ENCODE results near the gene TK2. TPM values are rescaled to one million over a fixed set of nuclear protein-coding genes. Genes with fewer than 3 reads are reported as not detected.

TK2 gene
- total and polyA plus RNA-seq, 9 of the 15 experiments (the other 6 are each of a cell fraction or from before 2014, with no cell fraction given) = 1.1 to 10.2 (median 5.3) TPM

DNA sequence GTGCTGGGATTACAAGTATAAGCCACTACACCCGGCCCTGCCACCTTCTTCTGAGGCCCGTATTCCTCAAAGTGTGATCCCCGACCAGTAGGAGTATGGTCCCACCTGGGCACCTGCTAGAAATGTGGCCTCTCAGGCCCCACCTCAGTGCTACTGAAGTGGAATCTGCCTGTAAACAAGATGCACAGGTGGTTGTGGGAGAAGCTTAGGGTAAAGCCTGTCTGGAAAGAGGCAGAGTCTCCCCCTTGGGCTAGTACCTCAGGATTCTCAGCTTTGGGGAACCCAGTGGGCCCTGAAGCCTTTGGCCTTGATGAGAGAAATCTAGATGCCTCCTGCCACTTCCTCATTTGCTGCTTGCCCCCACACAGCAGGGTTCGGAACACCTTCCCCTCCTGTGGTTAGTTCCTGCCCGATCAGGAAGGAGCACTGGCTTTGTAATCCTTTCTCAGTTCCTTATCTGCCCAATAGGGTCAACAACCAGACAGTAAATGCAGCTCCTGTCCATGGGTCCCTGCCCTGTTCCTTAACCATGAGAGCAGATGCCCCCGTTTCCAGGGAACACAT lies 25.2 kb downstream of the TK2 start (continued):
- TF ChIP-seq, protein P1, sequence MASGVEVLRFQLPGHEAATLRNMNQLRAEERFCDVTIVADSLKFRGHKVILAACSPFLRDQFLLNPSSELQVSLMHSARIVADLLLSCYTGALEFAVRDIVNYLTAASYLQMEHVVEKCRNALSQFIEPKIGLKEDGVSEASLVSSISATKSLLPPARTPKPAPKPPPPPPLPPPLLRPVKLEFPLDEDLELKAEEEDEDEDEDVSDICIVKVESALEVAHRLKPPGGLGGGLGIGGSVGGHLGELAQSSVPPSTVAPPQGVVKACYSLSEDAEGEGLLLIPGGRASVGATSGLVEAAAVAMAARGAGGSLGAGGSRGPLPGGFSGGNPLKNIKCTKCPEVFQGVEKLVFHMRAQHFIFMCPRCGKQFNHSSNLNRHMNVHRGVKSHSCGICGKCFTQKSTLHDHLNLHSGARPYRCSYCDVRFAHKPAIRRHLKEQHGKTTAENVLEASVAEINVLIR (CRISPR knock-in tag; IDR thresholded peaks at IDR 0.05) = no peak
- TF ChIP-seq STAT5B (CRISPR knock-in tag; IDR thresholded peaks at IDR 0.05) (no peak), NONO (IDR thresholded peaks at IDR 0.05; ENCODE audit: low read depth in 2 of 2, low read length in 1 of 2) (peak in 1 of 2 experiments; percentile 31; a peak in 1 of 4 replicates), ELF2 (CRISPR knock-in tag; IDR thresholded peaks at IDR 0.05) (0 out of 2 replicates have a peak, but pooled peaks have one; percentile 22), JUND (IDR thresholded peaks at IDR 0.05; ENCODE audit: borderline replicate concordance, low read depth, low read length) (peak; percentile 57; the same call in 1 of the 2 replicates), JUND (tag; IDR thresholded peaks at IDR 0.05; ENCODE audit: borderline replicate concordance, low read depth, low read length) (peak; percentile 24; the same call in 1 of the 3 replicates), SRSF9 (IDR thresholded peaks at IDR 0.05; ENCODE audit: borderline replicate concordance, low read depth, low read length) (no peak), TGIF2 (CRISPR knock-in tag; IDR thresholded peaks at IDR 0.05) (no peak), POLR2H (tag; IDR thresholded peaks at IDR 0.05; ENCODE audit: low read depth) (no peak), NEUROD1 (IDR thresholded peaks at IDR 0.05; ENCODE audit: borderline replicate concordance, low read depth, low read length, partially characterized antibody) (peak; percentile 17), DMBX1 (CRISPR knock-in tag; IDR thresholded peaks at IDR 0.05; ENCODE audit: borderline replicate concordance) (peak; percentile 66; the same call in 1 of the 2 replicates), RBFOX2 (IDR thresholded peaks at IDR 0.05; ENCODE audit: low read depth, low read length) (no peak), CBX8 (IDR thresholded peaks at IDR 0.05; ENCODE audit: borderline replicate concordance, extremely low read depth, low read depth, low read length, poor library complexity, severe bottlenecking) (no peak), ZFP1 (CRISPR knock-in tag; IDR thresholded peaks at IDR 0.05) (no peak), TRIM28 (IDR thresholded peaks at IDR 0.05) (no peak), NR2C2 (CRISPR knock-in tag; IDR thresholded peaks at IDR 0.05) (no peak), NR2C2 (tag; IDR thresholded peaks at IDR 0.05) (peak; percentile 25; the same call in 1 of the 2 replicates), ZNF24 (IDR thresholded peaks at IDR 0.05) (no peak), HDAC3 (IDR thresholded peaks at IDR 0.05; ENCODE audit: borderline replicate concordance, partially characterized antibody) (peak; percentile 27)
- TF ChIP-seq, protein P2, sequence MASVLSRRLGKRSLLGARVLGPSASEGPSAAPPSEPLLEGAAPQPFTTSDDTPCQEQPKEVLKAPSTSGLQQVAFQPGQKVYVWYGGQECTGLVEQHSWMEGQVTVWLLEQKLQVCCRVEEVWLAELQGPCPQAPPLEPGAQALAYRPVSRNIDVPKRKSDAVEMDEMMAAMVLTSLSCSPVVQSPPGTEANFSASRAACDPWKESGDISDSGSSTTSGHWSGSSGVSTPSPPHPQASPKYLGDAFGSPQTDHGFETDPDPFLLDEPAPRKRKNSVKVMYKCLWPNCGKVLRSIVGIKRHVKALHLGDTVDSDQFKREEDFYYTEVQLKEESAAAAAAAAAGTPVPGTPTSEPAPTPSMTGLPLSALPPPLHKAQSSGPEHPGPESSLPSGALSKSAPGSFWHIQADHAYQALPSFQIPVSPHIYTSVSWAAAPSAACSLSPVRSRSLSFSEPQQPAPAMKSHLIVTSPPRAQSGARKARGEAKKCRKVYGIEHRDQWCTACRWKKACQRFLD (CRISPR knock-in tag; IDR thresholded peaks at IDR 0.05) = 0 out of 2 replicates have a peak, but pooled peaks have one; percentile 41
- TF ChIP-seq, protein P3, sequence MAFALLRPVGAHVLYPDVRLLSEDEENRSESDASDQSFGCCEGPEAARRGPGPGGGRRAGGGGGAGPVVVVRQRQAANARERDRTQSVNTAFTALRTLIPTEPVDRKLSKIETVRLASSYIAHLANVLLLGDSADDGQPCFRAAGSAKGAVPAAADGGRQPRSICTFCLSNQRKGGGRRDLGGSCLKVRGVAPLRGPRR (CRISPR knock-in tag; IDR thresholded peaks at IDR 0.05) = no peak
- TF ChIP-seq, protein P4, sequence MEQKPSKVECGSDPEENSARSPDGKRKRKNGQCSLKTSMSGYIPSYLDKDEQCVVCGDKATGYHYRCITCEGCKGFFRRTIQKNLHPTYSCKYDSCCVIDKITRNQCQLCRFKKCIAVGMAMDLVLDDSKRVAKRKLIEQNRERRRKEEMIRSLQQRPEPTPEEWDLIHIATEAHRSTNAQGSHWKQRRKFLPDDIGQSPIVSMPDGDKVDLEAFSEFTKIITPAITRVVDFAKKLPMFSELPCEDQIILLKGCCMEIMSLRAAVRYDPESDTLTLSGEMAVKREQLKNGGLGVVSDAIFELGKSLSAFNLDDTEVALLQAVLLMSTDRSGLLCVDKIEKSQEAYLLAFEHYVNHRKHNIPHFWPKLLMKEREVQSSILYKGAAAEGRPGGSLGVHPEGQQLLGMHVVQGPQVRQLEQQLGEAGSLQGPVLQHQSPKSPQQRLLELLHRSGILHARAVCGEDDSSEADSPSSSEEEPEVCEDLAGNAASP (IDR thresholded peaks at IDR 0.05) = no peak
